Activated CD4-positive, alpha-beta T cell treated with anti-CD3 and anti-CD28 coated beads, Interleukin-2, amount 50 U/mL, for 48 hours (primary cell): ENCODE measurements around the gene PRRX2.
A peak's percentile ranks its signal among the peaks of the same experiment; 100 is the strongest.

Source experiments
- DNase-seq, 2 experiments: peaks; one replicate each; pipeline ENCODE4 v3.0.0-alpha.2; 2020

The PRRX2 gene

DNA sequence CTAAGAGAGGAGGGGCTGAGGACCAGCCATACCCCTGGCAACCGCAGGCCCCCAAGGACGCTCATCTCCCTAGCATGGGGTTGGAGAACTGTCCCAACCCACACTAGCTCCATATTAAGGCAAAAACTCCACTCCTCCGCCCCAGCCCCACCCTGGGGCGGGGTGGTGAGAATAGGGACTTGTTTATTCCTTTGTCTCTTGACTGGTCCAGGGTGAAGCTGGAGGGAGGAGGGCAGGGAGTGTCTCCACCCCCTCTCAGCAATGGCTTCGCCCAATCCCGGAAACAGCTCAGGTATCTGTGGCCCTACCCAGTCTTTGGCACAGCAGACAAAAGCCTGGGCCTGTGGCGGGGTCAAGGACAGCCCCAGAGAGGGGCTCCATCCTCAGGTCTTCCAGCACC is 16.9 kb downstream of the PRRX2 start:
- no peak for DNase-seq

DNA sequence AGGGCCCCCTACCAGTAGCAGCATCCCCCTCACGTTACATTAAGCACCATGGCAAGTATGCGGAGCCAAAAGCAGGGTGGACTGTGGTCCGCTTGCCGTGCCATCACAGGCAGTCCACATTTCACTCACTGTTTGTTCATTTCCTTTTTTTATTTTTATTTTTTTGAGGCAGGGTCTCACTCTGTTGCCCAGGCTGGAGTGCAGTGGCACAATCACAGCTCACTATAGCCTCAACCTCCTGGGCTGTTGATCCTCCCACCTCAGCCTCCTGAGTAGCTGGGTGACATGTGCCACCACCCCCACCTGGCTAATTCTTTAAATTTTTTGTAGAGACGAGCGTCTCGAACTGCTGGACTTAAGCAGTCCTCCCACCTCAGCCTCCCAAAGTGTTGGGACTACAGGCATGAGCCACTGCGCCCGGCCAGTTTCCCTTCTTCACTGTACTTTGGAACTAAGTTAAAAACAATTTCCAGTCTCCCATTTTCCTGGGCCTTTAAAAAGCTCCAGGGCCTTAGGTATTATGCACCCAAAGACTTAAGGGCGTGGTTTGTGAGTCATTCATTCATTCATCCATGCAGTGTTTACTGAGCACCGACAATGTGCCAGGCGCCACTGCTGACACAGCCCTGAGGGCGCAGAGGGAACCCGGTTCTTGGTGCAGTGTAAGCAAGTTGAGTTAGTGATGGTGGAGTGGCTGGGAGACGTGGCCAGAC is 19.9 kb downstream of the PRRX2 start:
- no peak for DNase-seq

DNA sequence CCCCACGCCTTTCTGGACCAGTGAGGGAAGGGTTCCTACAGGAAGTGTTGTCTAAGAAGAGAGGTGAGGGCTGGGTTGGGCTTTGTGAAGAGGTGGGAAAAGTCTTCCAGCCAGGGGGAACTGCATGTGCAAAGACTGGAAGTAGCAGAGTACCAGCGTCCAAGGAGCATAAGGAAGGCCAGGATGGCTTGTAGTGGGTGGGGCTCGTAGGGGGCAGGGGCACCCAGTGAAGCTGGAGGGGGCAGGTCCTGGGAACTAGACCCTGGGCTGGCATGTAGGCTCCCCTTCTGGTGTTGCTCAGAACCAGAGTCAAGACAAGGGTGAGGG is 20.4 kb downstream of the PRRX2 start:
- no peak for DNase-seq

DNA sequence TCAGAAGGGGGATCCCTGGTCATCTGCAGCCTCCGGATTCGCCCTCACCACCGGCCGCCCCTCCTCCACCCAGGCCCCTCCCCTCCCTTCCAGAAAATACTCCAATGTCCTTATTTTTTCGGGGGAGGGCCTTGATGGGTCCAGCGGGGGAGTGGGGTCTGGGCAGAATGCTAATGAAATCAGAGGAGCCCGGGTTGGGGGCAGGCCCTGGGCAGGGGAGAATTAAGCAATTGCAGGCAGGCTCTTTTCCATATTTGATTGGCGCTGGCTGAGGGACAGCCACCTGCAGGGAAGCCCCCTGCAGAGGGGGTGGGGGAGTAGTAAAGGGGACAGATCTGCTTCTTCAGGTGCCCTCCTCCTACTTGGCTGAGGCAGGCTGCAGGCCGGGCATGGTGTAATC is 21.3 kb downstream of the PRRX2 start:
- DNase-seq: no peak

DNA sequence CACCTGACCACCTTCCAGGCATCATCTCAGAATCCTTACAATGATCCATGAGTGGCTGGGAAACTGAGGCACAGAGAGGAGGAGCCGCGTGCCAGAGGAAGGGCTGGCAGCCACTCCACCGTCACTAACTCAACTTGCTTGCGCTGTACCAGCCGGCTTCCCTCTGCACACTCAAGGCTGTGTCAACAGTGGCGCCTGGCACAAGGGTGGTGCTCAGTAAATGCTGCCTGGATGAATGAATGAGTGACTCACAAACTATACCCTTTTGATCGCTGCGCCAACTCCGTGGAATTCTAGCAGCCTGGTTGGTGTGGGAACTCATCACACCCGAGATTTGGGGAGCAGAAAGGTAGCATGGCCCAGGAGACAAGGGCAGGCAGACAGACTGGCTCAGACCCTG is 21.9 kb downstream of the PRRX2 start:
- no peak for DNase-seq

DNA sequence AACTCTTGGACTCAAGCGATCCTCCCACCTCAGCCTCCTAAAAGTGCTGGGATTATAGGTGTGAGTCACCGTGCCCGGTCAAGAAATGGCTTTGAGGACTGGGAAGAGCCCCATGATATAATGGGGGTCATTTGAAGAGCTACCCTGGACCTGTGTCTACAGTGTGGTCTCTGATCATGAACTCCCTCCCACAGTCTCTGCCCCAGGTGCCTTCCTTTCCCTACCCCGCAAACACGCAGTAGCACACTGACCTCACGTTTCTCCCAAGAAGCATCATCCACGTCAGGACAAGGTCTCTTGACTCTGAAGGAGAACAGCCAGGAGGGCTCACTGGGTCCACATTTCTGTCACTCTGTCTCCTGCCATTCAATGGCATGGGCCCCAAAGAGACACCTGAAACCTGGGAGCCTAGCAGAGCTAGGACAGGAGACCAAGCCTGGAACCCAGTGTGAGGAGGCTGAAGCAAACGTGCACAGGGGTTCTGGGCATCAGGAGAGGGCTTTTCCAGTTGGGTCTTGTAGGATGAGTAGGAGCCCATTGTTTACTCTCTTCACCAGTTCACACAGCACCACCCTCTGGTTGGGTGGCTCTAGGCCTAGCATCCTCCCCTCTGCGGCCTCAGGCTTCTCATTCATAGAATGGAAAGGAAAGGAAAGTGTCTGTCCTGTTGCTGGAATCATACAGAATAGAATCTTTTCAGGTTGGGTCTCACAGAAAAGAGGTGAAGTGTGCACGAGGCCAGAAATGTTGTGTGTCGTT is 23.0 kb downstream of the PRRX2 start:
- DNase-seq: no peak

DNA sequence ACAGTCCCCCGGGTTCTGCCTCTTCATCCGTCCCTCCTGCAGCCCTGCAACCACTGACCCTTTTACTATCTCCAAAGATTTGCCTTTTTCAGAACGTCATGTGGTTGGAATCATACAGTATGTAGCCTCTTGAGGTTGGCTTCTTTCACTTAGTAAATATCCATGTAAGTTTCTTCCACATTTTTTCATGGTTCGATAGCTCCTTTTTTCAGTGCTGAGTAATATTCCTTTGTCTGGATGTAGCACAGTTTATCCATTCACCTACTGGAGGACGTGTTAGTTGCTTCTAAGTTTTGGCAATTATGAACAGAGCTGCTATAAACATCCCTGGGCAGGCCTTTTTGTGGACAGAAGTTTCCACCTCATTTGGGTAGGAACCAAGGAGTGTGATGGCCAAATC is 27.1 kb downstream of the PRRX2 start:
- DNase-seq: no peak

DNA sequence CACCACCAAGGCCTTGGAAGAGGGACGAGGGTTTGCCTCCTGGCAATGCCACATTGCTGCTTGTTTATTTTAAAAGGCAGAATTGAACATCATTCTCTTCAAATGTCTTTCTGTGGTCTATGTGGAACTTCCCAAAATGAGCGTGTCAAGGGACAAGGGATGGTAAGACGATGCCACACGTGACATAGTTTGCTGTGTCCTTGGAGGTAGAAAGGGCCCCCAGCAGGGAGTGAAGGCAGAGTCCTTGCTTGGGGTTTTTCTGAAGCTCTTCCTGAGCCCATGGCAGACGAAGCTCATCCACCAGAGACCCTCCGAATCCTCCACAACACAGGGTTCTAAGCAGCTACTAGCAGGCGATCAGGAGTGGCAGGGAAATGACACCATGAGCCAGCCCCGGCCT is 28.3 kb downstream of the PRRX2 start:
- DNase-seq: no peak

DNA sequence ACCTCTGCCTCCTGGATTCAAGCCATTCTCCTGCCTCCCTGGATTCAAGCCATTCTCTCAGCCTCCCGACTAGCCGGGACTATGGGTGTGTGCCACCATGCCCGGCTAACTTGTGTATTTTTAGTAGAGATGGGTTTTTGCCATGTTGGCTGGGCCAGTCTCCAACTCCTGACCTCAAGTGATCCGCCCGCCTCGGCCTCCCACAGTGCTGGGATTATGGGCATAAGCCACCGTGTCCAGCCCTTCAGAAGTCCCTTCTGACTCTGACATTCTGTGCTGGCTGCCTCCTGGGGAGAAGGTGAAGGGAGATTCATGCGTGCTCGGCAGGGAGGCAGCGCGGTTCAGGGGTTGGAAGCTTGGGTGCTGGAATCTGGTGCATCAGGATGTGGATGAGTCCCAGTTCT is 28.8 kb downstream of the PRRX2 start:
- no peak for DNase-seq

DNA sequence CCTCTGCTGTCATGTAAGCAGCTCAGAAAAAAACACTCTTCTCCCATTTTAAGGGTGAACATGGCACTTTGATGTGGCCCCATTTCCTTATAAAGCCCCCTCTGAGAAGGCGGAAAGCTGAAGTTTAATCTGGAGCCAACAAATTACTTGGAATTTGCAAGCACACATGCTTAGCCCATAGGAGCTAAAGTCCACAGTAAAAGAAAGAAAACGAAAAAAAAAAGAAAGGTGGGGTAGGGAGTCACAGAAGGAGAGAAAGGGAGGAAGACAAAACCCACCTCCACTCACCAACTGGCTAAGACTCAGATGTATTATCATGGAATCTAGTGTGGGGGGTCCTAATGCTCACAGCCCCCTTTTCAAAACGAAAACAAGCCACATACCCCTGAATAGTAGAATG is 30.4 kb downstream of the PRRX2 start:
- no peak for DNase-seq

DNA sequence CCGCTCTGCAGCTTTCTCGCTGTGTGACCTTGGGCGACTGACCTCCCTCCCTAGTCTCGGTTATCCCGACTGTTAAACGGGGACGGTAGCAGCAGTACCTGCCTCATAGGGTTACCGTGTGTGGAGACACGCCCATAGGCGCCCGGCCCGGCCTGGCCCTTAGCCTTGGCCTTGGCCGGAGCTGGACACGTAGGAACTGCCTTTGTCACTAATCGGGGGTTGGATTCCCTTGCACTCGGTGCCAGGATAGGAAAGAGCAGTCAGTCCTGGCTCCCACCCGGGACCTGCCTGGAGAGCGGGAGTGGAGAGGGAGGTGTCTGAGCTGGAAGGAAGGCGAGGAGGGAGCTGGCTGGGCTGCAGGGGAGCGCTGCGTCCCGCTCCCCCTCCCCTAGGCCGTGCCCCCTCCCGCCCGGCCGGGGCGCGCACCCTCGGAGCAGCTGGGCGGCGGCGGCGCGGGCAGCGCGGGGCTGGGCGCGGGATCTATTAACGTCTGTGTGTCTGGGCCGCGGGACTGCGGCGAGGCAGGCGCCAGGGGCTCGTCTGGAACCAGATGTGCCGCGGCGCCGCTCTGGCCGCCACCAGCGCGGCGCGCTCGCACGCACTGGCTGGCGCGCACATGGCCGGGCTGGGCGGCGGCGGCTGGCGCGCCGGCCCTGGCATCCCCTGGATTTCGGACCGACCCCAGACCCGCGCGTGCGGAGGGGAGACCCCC is 31.7 kb downstream of the PRRX2 start:
- DNase-seq: peak; percentile 22 to 27

DNA sequence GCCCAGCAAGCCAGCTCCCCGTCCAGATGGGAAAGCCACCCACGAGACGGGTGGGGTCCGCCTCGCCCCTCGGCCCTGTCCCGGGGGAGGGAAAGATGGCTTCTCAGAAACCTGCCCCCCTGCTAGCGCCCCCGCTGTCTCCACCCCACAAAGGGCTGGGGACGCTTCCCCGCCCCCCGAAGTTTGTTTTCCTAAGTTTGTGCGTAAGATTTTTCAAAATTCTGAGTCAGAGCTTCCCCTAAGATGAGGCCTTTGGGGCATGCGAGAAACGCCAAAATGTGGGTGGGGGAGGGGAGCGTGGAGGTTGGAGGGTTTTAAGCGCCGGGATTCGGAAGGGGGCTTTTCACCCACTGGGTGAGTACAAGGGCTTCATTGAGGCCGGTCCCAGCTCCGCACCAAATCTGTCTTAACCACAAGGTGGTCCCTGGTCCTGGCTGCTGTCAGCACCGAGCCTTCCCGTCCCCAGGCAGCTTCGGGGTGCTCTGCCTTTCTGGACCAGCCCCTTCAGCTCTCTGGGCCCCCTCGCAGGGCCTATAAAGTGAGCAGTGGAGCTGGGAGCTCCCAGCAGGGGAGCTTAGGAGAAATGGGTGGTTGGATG is 32.3 kb downstream of the PRRX2 start:
- peak; percentile 60 to 63 for DNase-seq

DNA sequence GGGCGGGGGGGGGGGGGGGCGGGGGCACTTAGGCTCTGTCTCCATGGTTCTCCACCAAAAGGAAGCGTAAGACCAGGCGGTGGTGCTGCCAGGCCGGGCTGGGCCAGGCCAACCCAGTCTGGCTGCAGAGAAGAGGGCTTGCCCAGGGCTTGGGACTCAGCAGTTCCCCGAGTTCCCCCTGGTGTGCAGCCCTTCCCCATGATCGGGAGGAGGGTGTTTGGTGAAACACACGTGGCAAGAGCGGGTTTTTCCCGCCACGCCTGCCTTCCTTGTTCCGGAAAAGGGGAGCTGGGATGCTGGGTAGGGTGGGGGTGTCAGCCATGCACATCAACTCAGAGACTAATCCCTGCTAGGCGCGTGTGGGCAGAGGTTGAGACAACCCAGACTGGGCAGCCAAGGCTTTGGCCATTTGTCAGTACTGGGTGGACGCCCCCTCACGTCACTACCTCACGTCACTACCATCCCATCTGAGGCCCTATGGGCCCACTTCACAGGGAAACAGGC is 32.9 kb downstream of the PRRX2 start:
- peak; percentile 17 to 28 for DNase-seq

DNA sequence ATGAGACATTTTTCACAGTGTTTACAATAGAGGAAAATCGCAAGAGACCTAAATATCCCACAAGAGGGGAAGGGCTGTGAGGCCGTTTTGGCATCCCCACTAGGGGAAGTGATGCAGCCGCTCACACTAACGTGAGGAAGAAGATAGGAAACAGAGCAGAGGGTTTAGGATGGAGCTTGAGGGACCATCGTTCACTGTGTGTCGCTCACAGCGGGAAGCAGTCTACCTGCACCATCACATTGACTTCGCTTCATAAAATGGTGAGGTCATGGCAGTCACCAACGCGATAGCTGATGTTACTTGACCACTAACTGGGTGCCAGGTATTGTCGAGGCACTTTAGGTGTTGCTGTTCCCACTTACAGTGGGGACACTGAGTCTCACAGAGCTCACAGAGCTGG is 35.6 kb downstream of the PRRX2 start:
- no peak for DNase-seq

DNA sequence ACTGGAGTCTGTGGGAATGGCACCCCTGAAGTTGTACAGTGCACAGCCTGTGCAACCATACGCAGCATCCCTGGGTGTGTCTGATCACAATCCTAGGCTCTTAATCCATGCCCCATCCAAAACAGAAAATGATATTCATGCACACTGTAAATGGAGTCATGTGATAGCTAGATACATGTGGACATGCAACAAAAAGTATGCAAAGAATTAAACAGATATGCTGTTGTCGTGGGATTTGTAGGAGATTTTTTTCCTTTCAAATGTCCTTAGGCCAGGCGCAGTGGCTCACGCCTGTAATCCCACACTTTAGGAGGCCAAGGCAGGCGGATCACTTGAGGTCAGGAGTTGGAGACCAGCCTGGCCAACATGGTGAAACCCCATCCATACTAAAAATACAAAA is 36.1 kb downstream of the PRRX2 start:
- no peak for DNase-seq

DNA sequence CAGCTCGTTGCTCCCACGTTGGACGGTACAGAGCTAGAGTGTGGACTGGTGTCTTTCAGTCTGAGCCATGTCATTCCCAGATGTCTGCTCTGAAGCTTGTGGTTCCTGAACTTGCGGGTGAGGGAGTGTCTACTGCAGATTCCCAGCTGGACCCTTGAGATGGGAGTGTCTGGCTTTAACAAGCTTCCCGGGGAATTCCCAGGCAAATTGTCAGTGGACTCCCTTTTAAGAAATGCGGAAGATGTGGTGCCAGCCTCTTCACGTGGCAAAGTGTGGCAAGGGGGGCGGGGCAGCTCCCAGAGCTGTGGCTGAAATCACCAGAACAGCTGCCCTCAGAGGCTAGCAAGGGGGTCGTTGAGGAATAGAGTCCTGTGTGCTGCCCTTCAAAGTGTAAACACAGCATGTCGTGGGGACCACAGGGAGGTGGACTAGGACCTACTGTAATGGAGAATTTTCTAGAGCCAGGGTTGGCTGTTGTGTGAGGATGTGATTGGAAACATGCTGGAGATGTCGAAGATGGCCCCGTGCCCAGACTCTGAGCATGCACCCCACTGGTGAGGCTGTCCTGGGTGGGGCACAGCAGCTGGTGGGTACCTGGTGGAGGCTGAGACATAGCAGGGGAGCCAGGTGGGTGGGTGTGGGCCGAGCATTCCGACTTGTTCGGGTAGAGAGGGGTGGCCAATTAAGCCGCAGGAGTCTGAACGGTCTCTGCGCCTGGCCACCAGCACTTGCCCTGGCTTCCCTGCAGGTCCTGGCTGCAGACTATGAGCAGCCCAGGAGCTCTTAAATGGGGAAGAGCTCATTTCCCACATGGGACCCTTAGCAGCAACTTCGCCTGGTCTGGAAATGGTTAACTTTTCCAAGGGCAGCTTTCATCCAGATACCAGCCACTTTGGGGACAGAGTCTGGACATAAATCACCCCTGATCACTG is 37.4 kb downstream of the PRRX2 start:
- DNase-seq: no peak

DNA sequence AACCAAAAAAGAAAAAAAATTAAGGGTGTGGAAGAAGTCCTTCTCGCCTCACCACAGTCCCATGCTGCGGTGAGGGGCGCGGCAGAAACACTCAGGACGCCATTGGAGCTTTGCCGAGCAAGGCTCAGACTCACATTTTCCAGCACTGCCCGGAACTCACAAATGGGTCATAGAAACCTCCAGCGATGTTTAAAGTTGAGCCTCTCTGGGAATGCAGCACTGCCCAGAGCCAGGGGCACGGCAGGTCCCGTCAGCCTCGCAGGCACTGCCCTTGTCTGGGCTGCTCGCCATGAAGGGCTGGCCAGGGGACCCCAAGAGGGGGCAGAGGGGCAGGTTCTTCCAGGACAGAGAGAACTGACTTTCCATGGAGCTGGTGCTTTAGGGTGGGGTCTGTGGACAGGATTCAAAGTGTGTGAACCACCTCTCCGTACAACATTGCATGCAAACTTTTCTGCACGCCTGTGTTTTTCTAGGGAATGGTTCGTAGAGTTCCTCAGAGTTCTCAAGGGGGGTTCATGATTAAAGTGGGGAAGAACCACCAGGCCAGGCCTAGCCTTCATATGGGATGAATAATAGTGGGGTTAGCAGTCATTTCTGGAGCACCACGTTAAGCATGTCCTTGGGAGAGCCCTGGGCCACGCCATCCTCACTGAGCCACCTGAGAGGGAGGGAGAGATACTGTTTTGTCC is 38.4 kb downstream of the PRRX2 start:
- no peak for DNase-seq

DNA sequence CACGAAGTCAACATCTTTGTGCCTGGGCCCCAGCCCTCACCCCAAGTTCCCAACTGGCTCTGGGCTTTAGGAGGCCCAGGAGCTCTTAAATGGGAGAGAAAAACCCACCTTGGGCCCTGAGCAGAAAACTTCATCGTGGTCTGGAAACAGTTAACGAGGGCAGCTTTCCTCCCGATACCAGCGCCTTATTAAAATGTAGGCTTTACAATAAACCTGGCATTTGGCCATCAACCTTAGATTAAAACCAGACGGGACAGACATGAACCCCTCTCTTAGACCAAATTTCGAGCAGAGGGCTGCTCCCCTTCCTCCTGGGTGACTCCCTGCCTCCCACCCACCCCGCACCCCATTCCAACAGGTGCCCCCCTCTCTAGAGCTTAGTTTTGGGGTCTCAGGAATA is 39.4 kb downstream of the PRRX2 start:
- DNase-seq: no peak

DNA sequence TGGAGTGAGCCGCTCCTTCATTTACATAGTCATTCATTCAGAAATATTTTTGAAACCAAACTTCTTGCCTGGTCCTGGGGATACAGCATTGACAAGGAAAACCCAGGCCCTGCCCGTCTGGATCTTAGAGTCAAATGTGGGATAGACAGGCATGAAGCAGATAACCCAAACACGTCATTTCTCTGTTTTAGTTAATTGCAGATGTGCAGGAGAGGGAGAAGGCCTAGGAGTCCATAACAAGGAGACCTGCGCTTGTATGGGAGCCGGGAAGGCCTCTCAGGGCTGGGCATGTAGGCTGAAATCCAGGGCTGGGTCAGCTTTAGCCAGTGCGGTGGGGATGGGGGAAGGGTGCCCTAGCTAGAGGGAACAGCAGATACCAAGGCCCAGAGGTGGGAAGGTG is 43.3 kb downstream of the PRRX2 start:
- DNase-seq: no peak

DNA sequence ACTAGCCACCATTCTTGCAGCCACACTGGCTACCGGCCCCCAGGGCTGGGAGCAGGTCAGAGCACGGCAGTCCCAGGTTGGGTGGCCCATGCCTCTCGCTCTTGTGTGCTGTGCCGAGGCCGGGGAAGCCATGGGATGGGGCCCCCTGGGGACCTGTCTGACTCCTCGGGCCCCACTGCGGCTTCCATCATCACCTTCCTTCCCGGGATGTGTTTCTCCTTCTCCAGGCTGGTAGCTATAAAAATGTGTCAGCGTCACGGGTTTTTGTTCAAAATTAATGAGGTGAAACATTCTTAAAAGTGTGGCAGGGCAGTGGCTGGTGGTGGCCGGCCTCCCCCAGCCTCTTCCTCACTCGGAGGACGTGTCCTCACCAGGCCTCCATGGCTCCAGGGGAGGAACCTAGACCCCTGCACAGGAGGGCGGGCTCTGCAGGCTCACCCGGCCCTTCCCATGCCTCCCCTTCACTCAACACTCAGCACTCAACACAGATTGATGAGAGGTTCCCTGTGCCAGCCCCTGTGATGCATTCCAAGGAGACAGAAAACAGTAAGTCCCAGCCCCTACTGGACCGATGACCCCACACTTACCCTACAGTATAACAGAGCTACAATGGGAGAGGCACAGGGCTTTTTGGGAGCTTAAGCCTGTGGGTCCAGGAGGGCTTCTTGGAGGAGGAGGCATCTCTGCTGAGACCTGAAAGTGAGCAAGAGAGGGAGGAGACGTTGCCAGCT is 44.2 kb downstream of the PRRX2 start:
- no peak for DNase-seq

DNA sequence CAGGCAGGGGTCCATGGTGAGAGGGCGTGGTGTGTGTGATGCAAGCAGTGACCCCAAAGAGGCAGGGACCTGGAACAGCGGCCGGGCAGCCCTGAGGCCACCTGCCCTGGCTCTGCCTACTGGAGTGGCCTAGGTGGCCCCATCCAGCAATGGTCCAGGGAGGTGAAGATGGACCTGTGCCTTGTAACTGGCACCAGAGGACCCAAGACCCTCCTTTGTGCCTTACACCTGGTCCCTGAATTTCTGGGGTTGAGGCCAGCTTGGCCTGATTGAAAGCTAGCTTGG is 44.7 kb downstream of the PRRX2 start:
- DNase-seq: no peak
